B cell (primary cell): ENCODE data around the gene POLH. TPM values are rescaled to one million over a fixed set of nuclear protein-coding genes. Genes with fewer than 3 reads are reported as not detected.

Source experiments
- ATAC-seq: fragments of 200-7000 bp; cut with Tn5 transposase; one replicate; pipeline ENCODE4 v1.10.0; 2021; ENCODE audit warnings: low read depth, mild to moderate bottlenecking, moderate number of reproducible peaks, moderate library complexity
- CTCF ChIA-PET: fragments of 350-600 bp; sonication (Branson Sonifier 250); formaldehyde crosslinking; loops from one replicate; lab custom pipeline; 2021; ENCODE audit warnings: antibody characterized with exemption, inconsistent platforms; lab: Charles Lee
- POLR2A ChIA-PET: fragments of 350-600 bp; sonication (Branson Sonifier 250); formaldehyde crosslinking; loops from one replicate; lab custom pipeline; 2021; ENCODE audit warnings: antibody characterized with exemption; lab: Charles Lee
- DNase-seq: peaks from one replicate; pipeline ENCODE4 v3.0.0; 2013
- H2AFZ ChIP-seq: 2 replicates; pipeline ENCODE4 v1.6.1; 2012; ENCODE audit warnings: mild to moderate bottlenecking, low read depth, low read length; ENCODE audit not compliant: insufficient read depth, poor library complexity, severe bottlenecking
- H3K27ac ChIP-seq, 2 donors: 1 replicate in 1 of 2; 2 replicates in 1 of 2; pipeline ENCODE4 v1.5.1; 2012 to 2013; ENCODE audit warnings: low read length in 2 of 2, mild to moderate bottlenecking in 2 of 2, moderate library complexity in 1 of 2
- H3K27me3 ChIP-seq, 4 experiments: fragments of 200-600 bp in 1 of 4; sonication (generic) in 1 of 4; replicated peaks in 1 of 4; 1 replicate in 2 of 4; 2 replicates in 2 of 4; pipeline versions ENCODE4 v1.6.1 to v1.7.0; 2013 to 2016; ENCODE audit warnings: low read length in 3 of 4, mild to moderate bottlenecking in 2 of 4, mixed read lengths in 1 of 4, moderate library complexity in 1 of 4; ENCODE audit not compliant: insufficient read depth in 4 of 4, control insufficient read depth in 3 of 4; ENCODE audit errors: control extremely low read depth in 1 of 4
- H3K36me3 ChIP-seq, 2 experiments: replicated peaks in 1 of 2; 1 replicate in 1 of 2; 2 replicates in 1 of 2; pipeline versions ENCODE4 v1.6.1 to v1.7.1; 2013; ENCODE audit warnings: low read length in 1 of 2; ENCODE audit not compliant: insufficient read depth in 2 of 2, control insufficient read depth in 1 of 2; ENCODE audit errors: control extremely low read depth in 1 of 2, extremely low read depth in 1 of 2
- H3K4me1 ChIP-seq, 2 donors: fragments of 200-600 bp in 1 of 2; sonication (generic) in 1 of 2; 1 replicate in 1 of 2; 2 replicates in 1 of 2; pipeline versions ENCODE4 v1.5.1 to v1.6.1; 2013 to 2017; ENCODE audit warnings: low read length in 2 of 2; ENCODE audit not compliant: control insufficient read depth in 2 of 2, insufficient read depth in 2 of 2
- H3K4me2 ChIP-seq: replicated peaks from 2 replicates; pipeline ENCODE3; 2012; ENCODE audit warnings: mild to moderate bottlenecking, low read depth, low read length; ENCODE audit not compliant: poor library complexity, severe bottlenecking
- H3K4me3 ChIP-seq, 5 experiments: fragments of 200-600 bp in 1 of 5; sonication (generic) in 1 of 5; 1 replicate in 3 of 5; 2 replicates in 2 of 5; pipeline versions ENCODE4 v1.5.1 to v1.7.0; 2011 to 2016; ENCODE audit warnings: low read length in 4 of 5, mild to moderate bottlenecking in 4 of 5, low read depth in 2 of 5, control low read depth in 1 of 5, moderate library complexity in 1 of 5; ENCODE audit not compliant: insufficient read depth in 1 of 5; ENCODE audit errors: control extremely low read depth in 1 of 5, extremely low read depth in 1 of 5
- H3K79me2 ChIP-seq: fragments of 200-600 bp; sonication (generic); one replicate; pipeline ENCODE4 v1.6.0; 2016; ENCODE audit warnings: low read length; ENCODE audit not compliant: control insufficient read depth, insufficient read depth
- H3K9ac ChIP-seq: fragments of 200-600 bp; sonication (generic); 2 replicates; pipeline ENCODE4 v1.6.1; 2017; ENCODE audit warnings: mild to moderate bottlenecking, low read length, moderate library complexity
- H3K9me3 ChIP-seq, 3 donors: one replicate each; pipeline versions ENCODE4 v1.6.1 to v1.7.1; 2013; ENCODE audit warnings: low read length in 2 of 3; ENCODE audit not compliant: control insufficient read depth in 2 of 3, insufficient read depth in 1 of 3; ENCODE audit errors: control extremely low read depth in 1 of 3
- H4K20me1 ChIP-seq: 2 replicates; pipeline ENCODE4 v1.6.0; 2012; ENCODE audit warnings: mild to moderate bottlenecking, low read length; ENCODE audit not compliant: insufficient read depth, control insufficient read depth, poor library complexity, severe bottlenecking
- H3K27ac Mint-ChIP-seq: one replicate; pipeline ENCODE4 v1.8.0; 2021; ENCODE audit warnings: mixed read lengths
- H3K27me3 Mint-ChIP-seq: one replicate; pipeline ENCODE4 v1.8.0; 2021; ENCODE audit warnings: mixed read lengths
- H3K4me1 Mint-ChIP-seq: one replicate; pipeline ENCODE4 v1.8.0; 2021; ENCODE audit warnings: mixed read lengths
- H3K4me3 Mint-ChIP-seq: one replicate; pipeline ENCODE4 v1.8.0; 2021; ENCODE audit warnings: mixed read lengths
- H3K9me3 Mint-ChIP-seq: one replicate; pipeline ENCODE4 v1.8.0; 2022; ENCODE audit warnings: mixed read lengths; ENCODE audit not compliant: insufficient read depth
- CTCF ChIP-seq: fragments of 200-600 bp; IDR thresholded peaks from one replicate; pipeline ENCODE4 v1.8.0; 2022; ENCODE audit warnings: antibody characterized with exemption, mild to moderate bottlenecking
- EZH2 ChIP-seq: IDR thresholded peaks from 2 replicates; pipeline ENCODE4 v1.6.1; 2012; ENCODE audit warnings: borderline replicate concordance, low read depth, mild to moderate bottlenecking, moderate library complexity, low read length; ENCODE audit not compliant: insufficient read depth, poor library complexity, severe bottlenecking
- WGBS: methylation state at CpG from one replicate; pipeline ENCODE4 v1.1.5; 2013; ENCODE audit warnings: missing lambda C conversion rate; ENCODE audit not compliant: insufficient coverage; 5-methylcytosine and 5-hydroxymethylcytosine counted together
- intact Hi-C: fragments of 100-400 bp; cut with micrococcal nuclease; formaldehyde crosslinking; loops from one replicate; pipeline ENCODE4 v1.10.0; 2022
- polyA plus RNA-seq: library from polyadenylated mRNA; depleted of rRNA; stranded (reverse); fragments of >200 nt; gene quantifications from 2 replicates; pipeline ENCODE4 v1.2.3, GENCODE V29; 2012
- total RNA-seq, 2 donors: library from RNA; stranded (reverse); fragments of 120-200 nt in 1 of 2; gene quantifications; 1 replicate in 1 of 2; 2 replicates in 1 of 2; pipeline versions ENCODE4 v1.2.3 to v1.2.4, GENCODE V29; 2013 to 2022

Gene POLH
- total and polyA plus RNA-seq, 2 donors (not counting 1 experiment from before 2014, with no cell fraction given), result 14.7 to 24.8 TPM

- Mint-ChIP-seq H3K27ac (no peak overlapping the region), H3K4me1 (peaks cover 7% of the 10 kb centered on the region), H3K9me3 (no peaks in the 10 kb centered on the region), H3K27me3 (no peaks in the 10 kb centered on the region), H3K4me3 (no peak overlapping the region)
- WGBS, result 96% methylated on average over 8 of the region's 10 CpGs
- intact Hi-C loops, result loop anchor here (10.0 kb wide), 1 partner anchor 397 kb away; the partner anchor contains the start of gene DNPH1
- peaks cover 6% of the 10 kb centered on the region for H3K79me2 ChIP-seq
- no peaks in the 10 kb centered on the region for H3K27me3 ChIP-seq
- no peak overlapping the region for H3K4me3 ChIP-seq
- no peak overlapping the region for H2AFZ ChIP-seq
- no peak overlapping the region for H3K9ac ChIP-seq
- no peak overlapping the region for H3K4me2 ChIP-seq
- no peak overlapping the region for H3K27ac ChIP-seq
- peaks cover 4 to 5% of the 10 kb centered on the region in 2 donors for H3K4me1 ChIP-seq
- peaks cover under 1% of the 10 kb centered on the region for H4K20me1 ChIP-seq
- no peak for TF ChIP-seq CTCF
- no peak for TF ChIP-seq EZH2
- H3K36me3 ChIP-seq, result peaks cover 0 to 60% of the 10 kb centered on the region in 2 experiments
- DNase-seq, result no peak
- CTCF ChIA-PET, result interaction anchor here (0.6 kb wide), 1 partner anchor 258 kb away, joined by 3 read pairs; no protein-coding TSS in a partner anchor
- POLR2A ChIA-PET, result no interaction called here
- no peak for ATAC-seq
- H3K9me3 ChIP-seq, result no peaks in the 10 kb centered on the region
Measured at GRCh38 chr6:43621836-43622180, 45.8 kb downstream of the POLH start.

GRCh38 chr6:43622541-43622940, 46.6 kb downstream of the POLH start:
- CTCF ChIA-PET, result interaction anchor here (0.6 kb wide), 1 partner anchor 259 kb away, joined by 3 read pairs; no protein-coding TSS in a partner anchor
- H3K9ac ChIP-seq, result no peak overlapping the region
- Mint-ChIP-seq H3K27ac (no peak overlapping the region), H3K9me3 (no peaks in the 10 kb centered on the region), H3K4me3 (no peak overlapping the region), H3K27me3 (no peaks in the 10 kb centered on the region), H3K4me1 (peaks cover 14% of the 10 kb centered on the region)
- 97% methylated on average over 10 of the region's 10 CpGs for WGBS
- no peak for TF ChIP-seq CTCF
- TF ChIP-seq EZH2, result no peak
- ATAC-seq (no peak), DNase-seq (no peak)
- no peak overlapping the region for H3K27ac ChIP-seq
- peaks cover 0 to 65% of the 10 kb centered on the region in 2 experiments for H3K36me3 ChIP-seq
- peaks cover 12 to 13% of the 10 kb centered on the region in 2 donors for H3K4me1 ChIP-seq
- intact Hi-C loops, result loop anchor here (10.0 kb wide), 1 partner anchor 398 kb away; the partner anchor contains the start of gene DNPH1
- no peak overlapping the region for H2AFZ ChIP-seq
- H4K20me1 ChIP-seq, result peaks cover 3% of the 10 kb centered on the region
- POLR2A ChIA-PET, result no interaction called here
- no peak overlapping the region for H3K4me2 ChIP-seq
- no peaks in the 10 kb centered on the region for H3K27me3 ChIP-seq
- no peak overlapping the region for H3K4me3 ChIP-seq
- H3K79me2 ChIP-seq, result peaks cover 12% of the 10 kb centered on the region
- no peaks in the 10 kb centered on the region for H3K9me3 ChIP-seq
